Mucosa of rectum (tissue), 2 donors: Measurements from ENCODE around the gene SCARB1.

Experiments used
- H3K27ac ChIP-seq, 2 donors: one replicate each; pipeline ENCODE4 v1.7.0; 2013; ENCODE audit warnings: inconsistent platforms in 2 of 2, low read depth in 2 of 2, low read length in 2 of 2
- H3K27me3 ChIP-seq, 2 donors: one replicate each; pipeline ENCODE4 v1.7.0; 2013; ENCODE audit warnings: low read length in 2 of 2; ENCODE audit not compliant: control insufficient read depth in 2 of 2, insufficient read depth in 2 of 2
- H3K36me3 ChIP-seq, 2 donors: one replicate each; pipeline ENCODE4 v1.7.0; 2013; ENCODE audit warnings: low read length in 2 of 2; ENCODE audit not compliant: control insufficient read depth in 2 of 2, insufficient read depth in 2 of 2
- H3K4me1 ChIP-seq, 2 donors: one replicate each; pipeline ENCODE4 v1.7.0; 2013; ENCODE audit warnings: low read length in 2 of 2, mild to moderate bottlenecking in 1 of 2; ENCODE audit not compliant: control insufficient read depth in 2 of 2, insufficient read depth in 2 of 2
- H3K4me3 ChIP-seq, 2 donors: one replicate each; pipeline ENCODE4 v1.7.0; 2013; ENCODE audit warnings: low read length in 2 of 2
- H3K9ac ChIP-seq, 2 donors: one replicate each; pipeline ENCODE4 v1.7.0; 2013; ENCODE audit warnings: low read length in 2 of 2, low read depth in 1 of 2, mild to moderate bottlenecking in 1 of 2
- H3K9me3 ChIP-seq, 2 donors: one replicate each; pipeline ENCODE4 v1.7.0; 2013; ENCODE audit warnings: low read length in 2 of 2; ENCODE audit not compliant: control insufficient read depth in 2 of 2
- donor health status: healthy.
- donor health status: Normal muscosa, but diverticular disease.

The SCARB1 gene

DNA sequence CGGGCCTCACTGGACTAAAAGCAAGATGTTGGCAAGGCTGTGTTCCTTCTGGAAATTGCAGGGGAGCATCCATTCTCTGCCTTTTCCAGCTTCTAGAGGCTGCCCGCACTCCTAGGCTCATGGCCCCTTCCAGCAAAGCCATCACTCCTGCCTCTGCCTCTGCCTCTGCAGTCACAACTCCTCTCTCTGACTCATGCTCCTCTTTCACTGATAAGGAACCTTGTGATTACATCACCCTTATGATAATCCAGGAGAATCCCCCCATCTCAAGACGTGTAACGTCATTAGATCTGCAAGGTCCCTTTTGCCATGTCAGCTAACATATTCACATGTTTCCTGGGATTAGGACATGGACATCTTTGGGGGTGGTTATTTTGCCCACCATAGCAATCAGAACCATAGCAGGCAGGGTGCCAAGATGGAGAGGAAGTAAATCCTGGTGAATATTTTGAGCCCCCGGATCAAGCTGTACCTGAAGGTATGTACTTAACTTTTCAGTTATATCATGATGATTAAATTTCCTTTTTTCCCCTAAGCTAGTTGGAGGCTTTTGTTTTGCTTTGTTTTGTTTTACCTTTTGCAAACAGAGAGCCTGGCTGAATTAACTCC lies 123.6 kb downstream of the SCARB1 start:
- H3K9me3 ChIP-seq = peaks cover 0 to 2% of the 10 kb centered on the region in 2 donors
- H3K27ac ChIP-seq = no peak overlapping the region
- H3K27me3 ChIP-seq = no peaks in the 10 kb centered on the region
- no peak overlapping the region for H3K4me3 ChIP-seq
- peaks cover 2 to 10% of the 10 kb centered on the region in 2 donors for H3K4me1 ChIP-seq
- no peaks in the 10 kb centered on the region for H3K36me3 ChIP-seq
- H3K9ac ChIP-seq = peak overlapping the region in 1 of 2 donors; percentile 18

DNA sequence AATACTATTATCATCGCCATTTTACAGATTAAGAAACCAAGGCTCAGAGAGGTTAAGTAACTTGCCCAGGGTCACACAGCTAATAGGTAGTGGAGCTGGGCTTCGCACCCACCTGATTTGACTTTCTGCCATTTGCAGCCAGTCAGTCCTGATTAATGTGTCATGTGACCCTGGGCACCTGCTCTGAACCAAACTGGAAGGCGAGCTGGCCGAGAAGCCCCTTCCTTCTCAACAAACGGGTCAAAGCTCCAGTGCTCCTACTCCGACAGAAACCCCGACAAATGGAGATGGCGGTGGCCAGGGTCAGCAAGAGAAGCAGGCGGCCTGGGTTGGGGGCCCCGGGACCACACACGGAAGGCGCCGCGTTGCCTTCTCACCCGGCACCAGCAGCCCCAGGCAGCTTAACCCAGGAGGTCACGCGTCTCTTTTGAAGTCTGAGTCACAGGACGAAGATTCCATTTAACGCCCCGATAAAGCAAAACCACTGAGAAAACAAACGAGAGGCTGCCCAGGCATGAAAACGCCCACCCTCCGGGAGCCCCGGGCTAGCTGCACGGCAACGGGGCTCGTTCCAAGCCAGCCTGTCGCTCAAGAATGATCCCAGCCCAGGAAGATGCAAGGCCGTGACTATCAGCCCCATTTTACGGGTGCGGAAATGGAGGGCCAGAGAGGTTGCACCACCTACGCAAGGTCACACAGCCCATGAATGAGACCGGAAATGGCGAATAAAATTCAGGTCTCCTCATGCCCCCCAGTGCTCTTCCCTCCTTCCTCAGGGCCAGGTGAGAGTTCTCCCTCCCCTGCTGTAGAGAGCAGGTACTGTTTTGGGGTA lies 124.8 kb downstream of the SCARB1 start:
- H3K9me3 ChIP-seq = peaks cover 0 to 2% of the 10 kb centered on the region in 2 donors
- peaks cover 2 to 10% of the 10 kb centered on the region in 2 donors for H3K4me1 ChIP-seq
- no peak overlapping the region for H3K4me3 ChIP-seq
- H3K27ac ChIP-seq = no peak overlapping the region
- H3K9ac ChIP-seq = no peak overlapping the region
- H3K27me3 ChIP-seq = no peaks in the 10 kb centered on the region
- H3K36me3 ChIP-seq = no peaks in the 10 kb centered on the region

DNA sequence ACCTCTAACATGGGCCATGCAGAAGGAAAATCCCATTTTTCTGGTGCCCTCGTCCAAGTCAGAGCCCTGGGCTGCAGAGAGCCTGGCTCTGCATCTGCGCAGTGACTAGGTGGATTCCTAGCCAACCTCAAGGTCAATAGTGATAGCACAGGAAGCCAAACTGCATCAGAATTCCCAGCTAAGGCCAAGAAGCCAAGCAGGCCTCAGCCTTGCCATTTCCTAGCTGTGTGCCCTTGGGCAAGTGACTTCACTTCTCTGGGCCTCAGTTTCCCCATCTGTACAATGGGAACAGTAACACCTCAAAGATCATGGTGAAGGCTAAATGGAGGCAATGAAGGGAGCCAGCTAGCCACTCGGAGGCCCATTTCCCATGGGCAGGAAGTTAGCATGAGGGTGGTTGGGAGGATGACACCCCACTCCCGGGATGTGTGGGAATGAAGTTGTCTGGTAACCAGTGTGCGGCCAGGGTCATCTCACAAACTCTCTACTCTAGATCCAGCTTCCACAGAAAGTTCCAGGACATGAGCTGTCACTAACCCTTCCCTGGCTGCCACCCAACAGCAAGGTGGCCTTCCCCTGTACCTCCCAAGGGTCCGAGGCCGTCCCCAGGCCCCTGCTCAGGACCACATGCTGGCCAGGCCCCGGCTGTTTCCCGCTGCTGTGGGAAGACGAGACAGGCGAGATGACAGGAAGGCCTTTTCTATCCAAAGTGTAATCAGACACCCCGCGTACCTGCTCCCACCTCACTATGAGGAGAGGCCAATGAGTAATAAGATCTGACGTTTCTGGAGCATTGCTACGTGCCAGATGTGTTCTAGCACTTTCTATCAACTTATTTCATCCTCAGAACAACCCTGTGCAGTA lies 125.7 kb downstream of the SCARB1 start:
- Histone ChIP-seq H3K27ac (no peak overlapping the region), H3K27me3 (no peaks in the 10 kb centered on the region)

DNA sequence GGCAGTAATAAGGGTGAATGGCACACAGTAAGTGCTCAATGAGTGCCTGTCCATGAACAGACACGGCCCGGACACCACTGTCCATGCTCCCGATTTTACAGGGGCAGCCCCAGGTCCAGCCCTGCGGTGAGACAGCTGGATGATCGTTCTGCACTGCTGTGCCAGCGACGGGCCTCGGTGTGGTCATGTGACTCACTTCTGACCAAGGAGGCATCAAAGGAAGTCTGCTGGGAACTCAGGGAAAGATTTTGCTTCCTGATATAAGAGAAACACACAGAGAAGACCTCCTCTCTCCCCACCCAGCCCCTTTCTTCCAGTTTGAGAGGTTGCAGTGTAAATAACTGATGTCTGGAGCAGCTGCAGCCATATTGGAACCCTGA lies 126.6 kb downstream of the SCARB1 start:
- Histone ChIP-seq H3K27ac (no peak overlapping the region), H3K4me3 (no peak overlapping the region), H3K27me3 (no peaks in the 10 kb centered on the region), H3K9me3 (peaks cover 0 to 2% of the 10 kb centered on the region in 2 donors), H3K4me1 (peaks cover 2 to 10% of the 10 kb centered on the region in 2 donors), H3K36me3 (no peaks in the 10 kb centered on the region), H3K9ac (no peak overlapping the region)

More for the DNA sequence above, 125.7 kb downstream of the SCARB1 start:
- no peak overlapping the region for H3K9ac ChIP-seq
- no peak overlapping the region for H3K4me3 ChIP-seq
- no peaks in the 10 kb centered on the region for H3K36me3 ChIP-seq
- peaks cover 2 to 10% of the 10 kb centered on the region in 2 donors for H3K4me1 ChIP-seq
- H3K9me3 ChIP-seq = peaks cover 0 to 2% of the 10 kb centered on the region in 2 donors

DNA sequence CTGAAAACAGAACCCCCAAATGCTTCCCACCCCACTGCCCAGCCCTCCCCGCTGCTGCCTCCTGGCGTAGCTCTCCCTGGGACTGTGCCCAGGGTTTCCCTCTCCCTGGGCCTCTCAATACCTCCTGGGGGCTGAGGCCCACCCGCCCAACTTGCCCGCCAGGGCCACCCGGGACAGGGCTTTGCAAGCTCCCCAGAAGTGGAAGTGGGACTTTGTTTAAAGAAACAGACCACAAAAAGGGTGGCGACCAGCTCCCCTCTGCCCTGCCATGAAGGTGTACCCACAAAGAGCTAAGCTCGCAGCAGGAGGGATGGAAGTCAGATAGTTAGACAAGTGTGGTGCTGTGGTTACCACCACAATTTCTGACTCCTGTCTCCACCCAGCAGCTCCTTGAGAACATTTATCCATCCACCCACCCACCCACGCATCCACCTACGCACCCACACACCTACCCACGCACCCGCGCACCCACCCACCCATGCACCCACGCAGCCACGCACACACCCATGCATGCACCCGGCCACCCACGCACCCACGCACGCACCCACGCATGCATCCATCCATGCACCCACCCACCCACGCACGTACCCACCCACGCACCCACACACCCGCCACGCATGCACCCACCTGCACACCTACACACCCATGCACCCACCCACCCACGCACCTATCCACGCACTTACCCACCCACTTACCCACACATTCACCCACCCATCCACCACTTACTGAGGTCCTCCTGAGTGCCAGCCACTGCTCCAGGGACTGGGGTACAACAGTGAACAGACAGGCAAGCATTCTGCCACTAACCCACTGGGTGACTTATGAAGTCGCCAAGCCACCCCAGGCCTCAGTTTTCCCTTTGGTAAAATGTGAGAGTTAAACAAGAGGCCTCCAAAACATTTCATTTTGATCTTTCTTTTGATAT lies 127.3 kb downstream of the SCARB1 start:
- Histone ChIP-seq H3K27ac (peak overlapping the region; percentile 30 to 38), H3K4me1 (peaks cover 2 to 10% of the 10 kb centered on the region in 2 donors), H3K9me3 (peaks cover 0 to 2% of the 10 kb centered on the region in 2 donors)

DNA sequence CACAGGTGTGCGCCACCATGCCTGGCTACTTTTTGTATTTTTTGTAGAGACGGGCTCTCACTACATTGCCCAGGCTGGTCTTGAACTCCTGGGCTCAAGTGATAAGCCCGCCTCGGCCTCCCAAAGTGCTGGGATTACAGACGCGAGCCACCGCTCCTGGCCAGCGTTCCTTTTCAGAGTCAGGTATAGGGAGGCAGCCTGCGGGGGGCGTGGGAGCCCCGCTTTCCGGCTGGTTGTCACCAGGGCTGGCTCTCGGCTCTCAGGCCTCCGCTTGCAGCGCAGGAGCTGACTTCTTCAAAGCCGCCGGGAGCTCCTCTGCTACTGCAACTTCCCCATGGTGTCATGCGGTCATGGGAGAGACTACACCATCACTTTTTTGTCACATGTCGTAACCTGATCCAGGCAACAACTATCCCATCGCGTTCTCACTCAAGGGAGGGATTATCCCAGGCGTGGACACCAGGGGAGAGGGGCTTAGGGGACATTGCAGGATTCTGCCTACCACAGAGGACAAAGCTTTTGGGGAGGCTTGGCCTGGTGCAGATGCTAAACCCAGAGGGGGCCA lies 129.4 kb downstream of the SCARB1 start:
- peak overlapping the region in 1 of 2 donors; percentile 59 for H3K27ac ChIP-seq
- no peak overlapping the region for H3K9ac ChIP-seq

More for the DNA sequence above, 127.3 kb downstream of the SCARB1 start:
- Histone ChIP-seq H3K4me3 (no peak overlapping the region), H3K36me3 (no peaks in the 10 kb centered on the region), H3K9ac (peak overlapping the region in 1 of 2 donors; percentile 32), H3K27me3 (no peaks in the 10 kb centered on the region)

DNA sequence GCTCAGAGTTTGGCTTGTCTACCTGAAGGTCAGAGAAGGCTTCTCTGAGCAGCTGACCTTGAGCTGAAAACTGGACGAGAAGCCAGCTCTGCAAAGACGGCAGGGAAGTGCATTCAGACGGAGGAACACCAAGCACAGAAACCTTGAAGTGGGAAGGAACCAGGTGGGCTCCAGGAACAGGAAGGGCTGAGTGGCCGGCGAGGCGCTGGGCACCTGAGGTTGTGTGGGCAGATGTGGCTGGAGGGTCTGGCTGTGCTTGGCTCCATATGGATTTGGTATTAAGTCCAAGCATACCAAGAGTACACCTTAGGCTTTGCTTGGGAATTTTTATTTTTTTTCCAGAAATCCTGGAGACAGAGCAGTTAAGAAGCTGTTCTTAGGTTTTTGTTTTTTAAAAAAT lies 130.6 kb downstream of the SCARB1 start:
- no peaks in the 10 kb centered on the region for H3K36me3 ChIP-seq
- H3K4me3 ChIP-seq = no peak overlapping the region
- no peak overlapping the region for H3K9ac ChIP-seq
- no peaks in the 10 kb centered on the region for H3K9me3 ChIP-seq
- peaks cover 0 to 2% of the 10 kb centered on the region in 2 donors for H3K4me1 ChIP-seq
- no peaks in the 10 kb centered on the region for H3K27me3 ChIP-seq
- H3K27ac ChIP-seq = no peak overlapping the region

More for the DNA sequence above, 129.4 kb downstream of the SCARB1 start:
- Histone ChIP-seq H3K4me3 (no peak overlapping the region), H3K9me3 (no peaks in the 10 kb centered on the region), H3K27me3 (no peaks in the 10 kb centered on the region), H3K36me3 (no peaks in the 10 kb centered on the region), H3K4me1 (peaks cover 0 to 2% of the 10 kb centered on the region in 2 donors)

DNA sequence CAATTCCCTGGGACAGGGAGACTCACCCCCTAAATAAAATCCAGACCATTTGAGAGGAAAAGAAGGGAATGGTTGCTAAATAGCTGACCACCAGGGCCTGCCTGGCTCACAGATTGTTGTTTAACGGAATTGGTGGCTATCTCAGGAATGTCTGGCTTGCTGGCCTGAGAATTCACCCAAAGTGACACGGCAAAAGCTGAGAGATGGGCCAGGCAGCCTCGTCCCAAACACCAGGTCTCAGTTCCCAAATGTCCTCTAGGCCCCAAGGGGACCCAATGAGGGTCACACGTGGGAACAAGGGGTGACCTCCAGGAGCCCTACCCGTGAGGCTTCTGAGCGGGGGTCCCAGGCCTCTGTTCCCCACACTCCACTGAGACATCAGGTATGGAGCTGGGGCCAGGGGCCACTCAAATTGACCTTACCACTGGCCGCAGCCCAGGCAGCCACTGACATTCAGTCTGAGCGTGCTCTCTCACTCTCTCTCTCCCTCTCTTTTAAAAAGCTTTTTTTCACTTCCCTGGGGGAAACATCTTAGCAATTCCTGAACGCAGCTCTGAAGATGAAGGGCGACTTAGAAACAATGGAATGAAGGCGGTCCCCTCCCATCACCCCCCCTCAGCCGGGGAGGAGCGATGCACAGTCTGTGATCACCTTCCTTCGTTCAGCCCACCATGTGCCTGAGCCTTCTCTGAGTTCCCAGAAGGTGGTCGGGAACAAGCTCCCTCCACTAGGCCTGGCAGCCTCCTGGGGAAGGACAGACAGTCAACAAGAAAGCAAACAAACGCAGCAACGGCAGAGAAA lies 131.2 kb downstream of the SCARB1 start:
- no peak overlapping the region for H3K4me3 ChIP-seq
- no peak overlapping the region for H3K9ac ChIP-seq
- no peaks in the 10 kb centered on the region for H3K9me3 ChIP-seq
- H3K27me3 ChIP-seq = no peaks in the 10 kb centered on the region
- H3K36me3 ChIP-seq = no peaks in the 10 kb centered on the region
- no peaks in the 10 kb centered on the region for H3K4me1 ChIP-seq
- H3K27ac ChIP-seq = no peak overlapping the region
